ENCODE data around the gene CCDC71L.

Gene CCDC71L

DNA sequence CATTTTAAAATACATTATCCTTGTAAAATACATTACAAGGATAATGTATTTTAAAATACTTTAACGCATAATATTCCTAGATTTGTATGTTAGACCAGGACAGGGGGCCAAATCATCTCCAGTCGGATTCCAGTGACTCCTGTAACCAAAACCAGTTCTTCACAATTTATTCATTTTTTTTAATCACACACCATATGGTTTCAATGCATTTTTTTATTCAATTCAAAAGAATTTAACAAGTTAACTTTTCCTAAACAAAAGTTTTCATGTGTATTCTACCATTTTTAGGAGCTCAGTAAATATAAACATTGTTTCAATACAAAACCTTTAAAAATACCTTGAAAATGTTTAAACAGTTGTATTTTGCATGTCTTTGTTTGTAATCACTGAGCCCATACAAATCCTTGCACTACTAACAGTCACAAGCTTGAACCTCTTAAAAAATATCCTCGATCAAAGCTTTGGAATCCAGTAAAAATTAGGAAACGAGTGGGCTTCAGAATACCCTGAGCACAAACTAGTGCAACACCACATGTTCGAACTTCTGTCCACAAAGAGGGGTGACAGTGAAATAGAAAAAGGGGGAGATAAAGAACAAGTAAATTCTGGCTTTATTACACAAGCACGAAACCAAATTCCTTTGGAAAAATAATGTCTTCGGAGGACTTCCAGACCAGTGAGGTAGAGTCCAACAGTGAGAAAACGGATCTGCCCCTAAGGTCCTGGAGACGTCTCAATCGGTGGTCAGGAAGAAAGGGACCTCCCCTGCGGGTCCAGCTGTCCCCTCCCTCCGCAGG, 1.6 kb downstream of the CCDC71L start:
- no peak for DNase-seq (ENCODE audit: low read depth)

DNA sequence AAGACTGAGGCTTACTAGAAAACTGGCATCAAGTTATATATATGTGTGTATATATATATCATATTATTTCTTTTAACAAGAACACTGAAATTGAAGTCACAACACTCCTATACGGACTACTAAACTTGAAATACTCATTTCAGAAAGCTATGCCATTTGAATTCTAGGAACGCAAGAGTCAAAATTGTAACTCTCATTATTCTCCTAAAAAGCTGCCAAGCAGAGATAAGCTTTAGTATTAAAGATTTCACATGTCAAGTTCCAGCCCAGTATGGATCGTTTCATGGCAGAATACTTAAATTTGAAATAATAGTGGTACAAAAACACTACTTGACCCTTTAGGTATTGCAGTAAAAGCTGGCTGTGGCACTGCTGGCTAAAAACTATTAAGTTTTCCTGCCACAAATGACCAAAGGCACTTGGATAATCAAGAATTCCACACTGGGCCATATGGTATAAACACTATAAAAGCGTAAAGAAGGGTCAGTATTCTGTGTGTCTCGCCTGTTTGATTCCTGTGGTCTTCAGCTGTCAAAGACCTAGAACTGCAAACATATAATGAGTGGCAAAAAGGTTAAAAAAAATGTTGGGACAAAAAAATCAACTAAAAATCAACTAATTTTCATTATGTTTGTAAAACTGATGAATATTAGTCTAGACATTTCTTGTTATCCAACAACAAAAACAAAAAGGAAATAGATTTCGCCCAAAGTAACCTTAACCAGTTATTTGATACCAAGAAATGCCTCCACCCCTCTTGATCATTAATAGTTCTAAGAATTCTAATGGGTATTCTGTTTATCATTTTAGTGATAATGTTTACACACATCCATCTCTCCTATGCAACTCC, 2.4 kb downstream of the CCDC71L start:
- no peak for DNase-seq (ENCODE audit: low read depth)

DNA sequence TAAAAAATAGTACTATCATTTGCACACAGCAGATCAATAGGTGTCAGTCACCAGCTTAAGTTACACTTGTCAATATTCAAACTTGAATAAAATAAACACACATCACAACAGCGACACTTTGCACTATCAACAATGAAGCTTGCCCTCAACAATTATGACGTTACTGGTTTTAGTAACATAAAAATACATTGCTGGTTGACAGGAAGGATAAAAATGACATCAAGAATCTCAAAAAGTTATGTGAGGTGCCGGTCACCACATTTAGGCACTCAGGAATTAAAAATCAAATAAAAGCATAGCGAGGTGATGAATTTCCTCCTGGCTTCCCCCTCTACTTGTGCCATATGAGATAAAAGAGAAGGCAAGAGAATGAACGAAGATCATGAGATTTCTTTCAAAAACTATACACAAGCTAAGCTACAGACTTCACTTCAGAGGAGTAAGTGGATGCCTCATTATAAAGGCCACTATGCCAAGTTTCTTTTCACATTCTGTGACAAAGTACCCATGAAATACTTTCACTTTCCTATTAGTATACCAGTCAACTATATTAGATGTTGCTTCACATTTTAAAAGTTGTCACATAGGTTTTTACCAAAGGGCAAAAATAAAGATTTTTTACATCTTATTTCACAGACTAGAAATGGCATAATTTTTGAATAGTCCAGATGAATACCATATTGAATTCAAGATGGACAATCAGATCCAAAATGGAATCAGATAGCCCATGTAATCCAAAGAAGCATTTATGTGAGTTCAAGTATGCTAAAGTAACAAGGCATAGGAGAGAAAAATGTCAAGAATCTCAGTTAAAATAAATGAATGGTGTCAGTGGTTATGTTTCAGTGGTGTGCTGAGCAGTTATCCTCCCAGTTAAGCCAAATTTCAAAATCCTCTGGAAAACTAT, 3.6 kb downstream of the CCDC71L start:
- no peak for DNase-seq (ENCODE audit: low read depth)

DNA sequence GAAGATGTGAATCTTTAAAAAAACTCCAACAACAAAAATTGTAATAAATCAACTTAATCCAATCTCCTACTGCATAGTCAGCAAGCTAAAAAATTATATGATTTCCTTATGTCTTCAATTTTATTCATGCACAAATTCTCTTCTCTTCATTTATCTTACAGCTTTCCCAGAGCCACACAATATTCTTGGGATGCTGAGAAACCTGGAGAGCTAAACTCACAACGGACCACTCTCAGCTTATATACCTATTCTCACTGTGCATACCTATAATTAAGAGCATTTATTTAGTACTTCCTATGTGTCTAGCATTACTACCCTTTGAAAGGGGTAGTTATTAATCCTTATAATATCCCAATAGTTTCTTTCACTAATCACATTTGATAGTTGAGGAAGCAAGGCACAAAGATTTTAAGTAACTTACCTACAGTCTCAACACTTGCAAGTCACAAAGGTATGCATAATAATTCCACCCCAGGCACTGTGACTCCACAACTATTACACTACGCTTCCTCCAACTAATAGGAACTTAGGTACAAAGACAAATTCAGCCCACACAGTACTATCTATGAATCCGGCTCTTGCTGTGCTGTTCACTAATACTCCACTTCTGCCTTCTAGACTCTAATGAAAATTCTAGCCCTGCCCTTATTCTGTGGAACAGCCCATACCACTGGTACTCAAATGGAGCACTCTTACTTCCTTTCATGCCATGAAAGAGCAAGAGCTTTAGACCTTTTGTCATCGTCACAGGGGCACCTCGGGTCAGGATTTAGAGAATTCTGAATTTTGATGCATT, 5.1 kb downstream of the CCDC71L start:
- no peak for DNase-seq (ENCODE audit: low read depth)

DNA sequence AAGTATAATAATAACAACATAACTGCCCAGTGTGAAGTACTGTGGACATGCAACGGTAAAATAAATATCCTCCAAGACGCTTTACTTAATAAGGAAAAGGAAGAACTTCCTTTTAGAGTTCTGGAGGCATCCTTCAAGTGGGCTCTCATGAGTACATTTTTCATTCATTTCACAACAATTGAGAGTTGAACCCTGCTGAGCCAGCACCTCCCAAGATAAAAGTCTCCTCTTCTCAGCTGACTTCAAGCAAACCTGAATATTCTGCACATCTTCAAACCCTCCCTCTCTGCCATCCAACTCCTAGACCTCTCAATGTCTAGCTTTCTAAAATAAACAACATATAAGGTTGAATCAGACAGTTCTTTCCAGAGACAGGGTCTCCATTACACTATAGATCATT, 7.5 kb downstream of the CCDC71L start:
- no peak for DNase-seq (ENCODE audit: low read depth)

DNA sequence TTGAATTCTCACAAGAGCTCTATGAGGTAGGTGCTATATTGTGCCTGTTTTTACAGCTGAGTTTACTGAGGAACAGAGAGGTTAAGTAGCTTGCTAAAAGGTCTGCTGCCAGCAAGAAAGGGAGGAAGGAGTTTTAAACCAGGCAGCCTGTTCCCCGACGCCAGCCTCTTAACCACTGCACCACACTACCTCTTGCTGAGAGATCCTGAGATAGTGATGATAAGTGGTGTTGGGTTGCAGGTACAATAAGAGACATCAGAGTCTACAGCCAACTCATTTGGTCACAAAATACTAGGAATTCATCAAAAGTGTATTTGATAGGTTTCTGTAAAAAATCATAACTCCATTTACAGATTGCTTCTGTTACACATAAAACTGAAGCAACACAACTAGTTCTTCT, 8.0 kb downstream of the CCDC71L start:
- DNase-seq (ENCODE audit: low read depth), result no peak

DNA sequence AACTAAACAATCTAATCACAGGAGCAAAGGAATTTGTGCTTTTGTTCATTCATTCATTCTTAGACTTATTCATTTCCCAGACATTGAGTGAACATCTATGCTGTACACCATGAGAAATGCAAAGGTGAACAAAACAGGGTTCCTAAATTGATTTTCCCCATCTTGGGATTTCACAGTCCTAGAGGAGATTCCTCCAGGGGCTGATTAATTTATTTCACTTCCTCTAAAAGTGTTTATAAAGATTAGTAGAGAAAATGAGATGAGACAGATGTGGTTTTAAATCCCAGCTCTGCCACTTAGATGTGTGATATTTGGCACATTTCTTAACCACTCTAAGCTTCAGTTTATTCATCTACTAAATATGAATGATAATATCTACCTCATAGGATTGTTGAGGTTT, 8.9 kb downstream of the CCDC71L start:
- no peak for DNase-seq (ENCODE audit: low read depth)

DNA sequence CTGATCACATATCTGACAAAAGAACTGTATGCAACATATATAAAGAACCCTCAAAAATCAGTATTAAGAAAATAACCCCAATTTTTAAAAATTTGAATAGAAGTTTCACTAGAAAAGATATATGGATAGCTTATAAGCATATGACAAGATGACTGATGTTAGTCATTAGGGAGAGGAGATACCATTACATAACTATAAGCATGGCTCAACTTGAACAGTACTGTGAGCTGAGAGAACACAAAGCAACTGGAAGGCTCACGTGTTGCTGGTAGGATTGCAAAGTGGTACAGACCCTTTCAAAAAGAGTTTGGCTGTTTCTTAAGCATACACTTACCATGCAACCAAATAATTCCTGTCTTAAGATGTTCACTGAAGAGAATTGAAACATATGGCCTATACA, 14.7 kb downstream of the CCDC71L start:
- DNase-seq (ENCODE audit: low read depth), result no peak

DNA sequence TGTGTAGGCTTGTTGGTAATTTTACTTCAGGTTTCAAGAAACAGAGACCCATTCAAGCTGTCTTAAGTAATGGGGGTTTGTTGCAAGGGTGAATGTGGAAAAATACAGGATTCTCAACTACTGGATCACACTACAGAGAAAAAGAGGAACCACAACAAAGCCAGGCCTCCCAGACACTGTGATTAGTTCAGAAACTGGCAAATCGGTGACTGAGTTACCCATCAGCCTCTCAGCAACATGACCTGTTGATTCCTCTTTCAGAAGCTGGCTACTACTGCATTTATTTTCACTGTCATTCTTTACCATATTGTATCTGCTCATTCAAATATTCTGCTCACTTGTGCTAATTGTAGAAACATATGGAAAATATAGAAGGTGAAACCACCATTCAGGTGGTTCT, 16.0 kb downstream of the CCDC71L start:
- DNase-seq (ENCODE audit: low read depth), result no peak

DNA sequence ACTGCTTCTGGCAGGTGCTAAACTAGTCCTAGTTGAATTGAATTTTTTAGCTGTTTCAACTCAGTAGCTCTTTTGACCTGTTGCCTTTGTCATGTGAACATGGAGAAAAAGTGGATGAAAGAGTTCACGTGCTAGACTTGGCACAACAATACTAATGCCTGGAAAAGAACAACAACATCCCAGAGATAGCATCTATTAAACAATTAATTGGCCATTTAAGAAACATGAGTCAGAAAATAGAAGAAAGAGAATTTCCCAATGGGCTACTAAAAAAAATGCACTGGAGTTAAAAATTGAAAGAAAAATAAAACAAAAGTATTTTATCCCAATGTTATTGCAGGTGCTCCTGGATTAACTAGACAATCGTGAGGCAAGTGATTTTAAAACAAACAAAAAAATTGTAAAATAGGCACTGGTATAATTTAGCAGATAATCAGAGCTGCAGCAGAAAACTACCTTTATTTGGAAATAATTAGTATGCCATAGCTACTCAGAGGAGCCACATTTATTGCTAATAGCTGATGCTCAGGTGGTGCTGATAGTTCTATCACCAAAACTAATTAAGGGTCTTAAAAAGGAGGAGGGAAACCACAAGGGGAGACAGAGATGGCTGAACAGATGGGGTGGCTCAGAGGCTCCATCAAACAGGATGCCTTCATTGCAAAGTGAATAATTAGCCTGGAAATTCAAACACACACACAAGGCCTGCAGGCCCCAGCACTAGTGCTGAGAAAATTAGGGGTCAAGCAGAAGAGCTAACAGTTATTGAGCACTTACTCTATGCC, 17.6 kb downstream of the CCDC71L start:
- no peak for DNase-seq (ENCODE audit: low read depth)

DNA sequence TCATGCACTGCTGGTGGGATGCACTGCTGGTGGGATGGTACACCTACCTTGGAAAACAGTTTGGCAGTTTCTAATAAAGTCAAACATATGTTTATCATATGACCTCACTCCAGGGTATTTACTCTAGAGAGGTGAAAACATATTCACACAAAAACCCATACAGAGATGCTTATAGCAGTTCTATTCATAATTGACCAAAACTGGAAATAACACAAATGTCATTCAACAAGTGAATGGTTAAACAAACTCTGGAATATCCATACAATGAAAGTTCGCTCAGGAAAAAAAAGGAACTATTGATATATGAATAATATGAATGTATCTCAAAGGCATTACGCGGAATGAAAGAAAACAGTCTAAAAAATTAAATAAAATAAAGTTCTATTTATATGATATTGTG, 19.5 kb downstream of the CCDC71L start:
- DNase-seq (ENCODE audit: low read depth), result no peak

DNA sequence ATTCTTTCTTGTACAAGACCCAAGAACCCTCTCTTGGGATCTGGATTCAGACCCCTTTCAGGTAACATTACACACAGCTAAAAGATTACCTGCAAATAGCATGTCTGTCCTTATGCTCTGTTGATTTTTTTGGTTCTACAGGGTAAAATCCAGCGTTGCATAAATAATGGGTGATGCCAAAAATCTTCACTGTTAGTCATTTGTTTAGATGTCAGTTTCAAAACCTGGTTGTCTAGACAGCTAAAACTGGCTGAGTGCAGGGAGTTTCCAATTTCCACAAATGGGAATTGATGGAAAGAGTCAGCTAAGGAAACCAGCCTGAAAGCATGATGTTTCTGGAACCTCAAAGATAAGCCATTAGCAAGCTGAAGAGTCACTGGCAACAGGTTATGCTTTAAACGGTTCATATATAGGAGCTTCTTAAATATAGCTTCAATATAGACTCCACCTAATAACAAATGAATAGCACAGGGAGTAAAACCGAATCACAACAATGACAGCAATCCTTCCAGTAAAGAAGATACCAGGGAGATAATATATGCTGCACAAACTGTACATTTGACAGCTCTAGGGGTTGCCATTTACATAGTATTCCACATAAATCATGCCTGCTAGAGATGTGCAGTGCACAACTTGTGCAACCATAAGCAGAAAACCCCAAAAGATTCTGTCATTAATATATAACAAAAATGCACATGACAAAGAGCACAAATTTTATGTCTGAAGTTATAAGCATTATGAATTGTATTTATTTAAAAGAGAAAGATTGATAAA, 20.4 kb downstream of the CCDC71L start:
- no peak for DNase-seq (ENCODE audit: low read depth)

DNA sequence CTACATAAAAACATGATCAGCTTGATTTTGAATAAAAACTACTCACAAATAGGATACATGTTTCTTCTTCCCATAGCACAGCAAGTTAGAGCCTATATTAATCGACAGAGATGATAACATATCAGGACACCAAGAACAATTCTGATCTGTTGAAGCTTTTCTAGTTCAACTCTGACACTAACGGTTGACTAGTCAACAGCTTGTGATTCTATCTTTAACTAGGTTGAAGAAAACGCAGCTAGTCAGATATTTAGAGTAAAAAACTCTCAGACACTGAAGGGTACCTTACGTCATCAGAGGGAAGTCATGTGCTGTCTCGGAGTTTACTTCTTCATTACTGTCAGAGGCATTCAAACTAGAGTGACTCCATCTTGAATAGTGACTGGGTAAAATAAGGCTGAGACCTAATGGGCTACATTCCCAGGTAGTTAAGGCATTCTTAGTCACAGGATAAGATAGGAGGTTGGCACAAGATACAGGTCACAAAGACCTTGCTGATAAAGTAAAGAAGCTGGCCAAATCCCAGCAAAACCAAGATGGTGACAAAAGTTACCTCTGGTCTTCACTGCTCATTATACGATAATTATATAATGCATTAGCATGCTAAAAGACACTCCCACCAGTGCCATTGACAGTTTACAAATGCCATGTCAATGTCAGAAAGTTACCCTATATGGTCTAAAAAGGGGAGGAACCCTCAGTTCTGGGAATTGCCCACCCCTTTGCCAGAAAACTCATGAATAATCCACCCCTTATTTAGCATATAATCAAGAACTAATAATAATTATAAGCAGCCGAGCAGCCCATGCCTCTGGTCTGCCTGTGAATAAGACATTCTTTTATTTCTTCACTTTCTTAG, 21.3 kb downstream of the CCDC71L start:
- DNase-seq (ENCODE audit: low read depth), result no peak

DNA sequence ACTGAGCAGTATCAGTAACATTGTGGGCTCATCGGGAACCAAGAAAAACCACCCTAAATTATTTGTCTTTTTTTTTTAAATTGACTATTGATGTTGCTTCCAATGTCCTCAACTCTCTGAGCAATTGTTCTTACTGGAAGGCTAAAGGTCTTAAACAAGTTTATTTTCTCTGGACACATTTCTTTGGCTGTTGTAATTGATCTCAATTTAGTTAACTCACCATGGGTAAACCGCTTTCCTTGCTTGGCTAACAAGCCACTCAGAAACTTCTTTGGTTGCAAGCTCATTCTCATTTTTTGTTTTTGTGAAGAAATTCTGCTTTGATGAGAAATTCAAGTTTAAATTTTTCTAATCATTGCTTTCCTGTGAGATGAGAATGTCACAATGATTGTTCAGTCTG, 25.5 kb downstream of the CCDC71L start:
- DNase-seq (ENCODE audit: low read depth), result no peak

DNA sequence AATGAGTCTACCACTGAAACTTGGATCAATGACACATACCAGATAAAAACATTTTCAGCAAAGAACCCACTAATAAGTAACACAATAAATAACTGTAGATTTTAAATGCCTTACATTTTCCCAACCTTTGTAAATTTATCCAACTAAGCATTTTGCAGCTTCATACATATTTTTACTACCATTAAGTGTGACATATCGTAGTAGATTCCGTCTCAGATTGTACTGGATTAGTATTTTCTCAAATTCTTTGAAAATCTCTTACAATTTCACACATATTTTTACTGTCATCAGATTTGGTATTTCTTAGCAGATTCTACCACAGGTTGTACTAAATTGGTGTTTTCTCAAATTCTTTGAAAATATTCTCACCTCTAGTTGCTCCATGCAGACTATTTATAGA, 26.0 kb downstream of the CCDC71L start:
- DNase-seq (ENCODE audit: low read depth), result no peak

DNA sequence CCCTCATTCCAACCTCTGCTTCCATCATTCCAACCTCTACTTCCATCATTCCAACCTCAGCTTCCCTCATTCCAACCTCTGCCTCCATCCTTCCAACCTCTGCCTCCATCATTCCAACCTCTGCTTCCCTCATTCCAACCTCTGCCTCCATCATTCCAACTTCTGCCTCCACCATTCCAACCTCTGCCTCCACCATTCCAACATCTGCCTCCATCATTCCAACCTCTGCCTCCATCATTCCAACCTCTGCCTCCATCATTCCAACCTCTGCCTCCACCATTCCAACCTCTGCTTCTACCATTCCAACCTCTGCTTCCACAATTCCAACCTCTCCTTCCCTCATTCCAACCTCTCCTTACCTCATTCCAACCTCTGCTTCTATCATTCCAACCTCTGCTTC, 30.3 kb downstream of the CCDC71L start:
- no peak for DNase-seq (ENCODE audit: low read depth)

DNA sequence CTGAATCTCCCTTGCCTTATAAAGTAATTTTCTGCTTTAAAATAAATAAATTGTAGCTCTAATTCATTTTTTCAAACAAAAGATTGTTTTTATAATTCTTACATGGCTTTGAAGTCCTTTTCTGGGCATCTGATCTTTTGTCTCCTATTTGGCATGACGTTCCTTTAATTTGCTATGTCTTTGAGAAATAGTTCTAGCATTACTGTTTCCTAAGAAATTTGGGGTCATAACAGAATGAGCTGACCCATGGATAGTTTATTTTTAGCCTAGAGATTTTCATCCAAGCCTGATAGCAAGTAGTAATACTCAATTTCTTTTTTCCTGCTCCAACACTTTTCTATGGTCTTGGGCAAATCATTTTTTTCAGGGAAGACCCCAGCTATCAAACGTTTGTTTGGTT, 31.4 kb downstream of the CCDC71L start:
- DNase-seq (ENCODE audit: low read depth), result no peak

DNA sequence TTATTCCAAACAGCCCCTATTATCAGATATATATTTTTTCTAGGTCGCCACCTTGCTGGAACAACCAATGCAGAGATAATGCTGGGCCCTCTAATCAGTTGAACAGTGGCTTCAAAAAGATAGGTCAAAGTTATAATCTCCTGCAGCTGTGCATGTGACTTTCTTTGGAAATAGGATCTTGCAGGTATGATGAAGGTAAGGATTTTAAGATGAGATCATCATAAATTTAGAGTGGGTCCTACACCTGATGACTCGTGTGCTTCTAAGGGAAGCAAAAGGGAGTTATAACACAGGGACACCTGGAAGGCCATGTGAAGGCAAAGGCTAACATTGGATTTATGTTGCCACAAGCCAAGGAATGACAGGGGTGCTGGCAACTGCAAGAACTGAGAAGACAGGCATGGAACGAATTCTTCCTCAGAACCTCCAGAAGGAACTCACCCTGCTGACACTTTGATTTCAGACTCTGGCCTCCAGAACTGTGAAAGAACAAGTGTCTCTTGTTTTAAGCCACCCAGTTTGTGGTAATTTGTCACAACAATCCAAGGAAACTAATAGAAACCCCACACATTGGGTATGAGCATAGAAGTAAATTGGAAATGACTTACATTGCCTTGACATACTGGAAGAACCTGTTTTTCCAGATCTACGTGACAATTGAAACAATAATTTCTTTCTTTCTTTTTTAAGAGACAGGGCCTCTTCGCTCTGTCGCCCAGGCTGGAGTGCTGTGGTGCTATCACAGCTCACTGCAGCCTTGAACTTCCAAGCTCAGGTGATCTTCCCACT, 34.4 kb downstream of the CCDC71L start:
- no peak for DNase-seq (ENCODE audit: low read depth)

All from activated T-cell treated with anti-CD3 and anti-CD28 coated beads for 24 hours (primary cell).